Measurements from ENCODE around the gene PIK3R5. TPM values are rescaled to one million over a fixed set of nuclear protein-coding genes. Genes with fewer than 3 reads are reported as not detected.
A peak's percentile ranks its signal among the peaks of the same experiment; 100 is the strongest.

PIK3R5 gene
- total RNA-seq, 1 donor from 2014 or later: 44.0 TPM

- Histone ChIP-seq H3K27ac (no peak overlapping the region), H3K36me3 (no peaks in the 10 kb centered on the region), H3K9me3 (no peaks in the 10 kb centered on the region), H3K4me1 (peaks cover 36% of the 10 kb centered on the region), H3K4me3 (no peak overlapping the region), H3K27me3 (ENCODE audit: low read depth) (no peaks in the 10 kb centered on the region)
- intact Hi-C loops (cut with DNase I): no loop called here
- TF ChIP-seq, protein P1, sequence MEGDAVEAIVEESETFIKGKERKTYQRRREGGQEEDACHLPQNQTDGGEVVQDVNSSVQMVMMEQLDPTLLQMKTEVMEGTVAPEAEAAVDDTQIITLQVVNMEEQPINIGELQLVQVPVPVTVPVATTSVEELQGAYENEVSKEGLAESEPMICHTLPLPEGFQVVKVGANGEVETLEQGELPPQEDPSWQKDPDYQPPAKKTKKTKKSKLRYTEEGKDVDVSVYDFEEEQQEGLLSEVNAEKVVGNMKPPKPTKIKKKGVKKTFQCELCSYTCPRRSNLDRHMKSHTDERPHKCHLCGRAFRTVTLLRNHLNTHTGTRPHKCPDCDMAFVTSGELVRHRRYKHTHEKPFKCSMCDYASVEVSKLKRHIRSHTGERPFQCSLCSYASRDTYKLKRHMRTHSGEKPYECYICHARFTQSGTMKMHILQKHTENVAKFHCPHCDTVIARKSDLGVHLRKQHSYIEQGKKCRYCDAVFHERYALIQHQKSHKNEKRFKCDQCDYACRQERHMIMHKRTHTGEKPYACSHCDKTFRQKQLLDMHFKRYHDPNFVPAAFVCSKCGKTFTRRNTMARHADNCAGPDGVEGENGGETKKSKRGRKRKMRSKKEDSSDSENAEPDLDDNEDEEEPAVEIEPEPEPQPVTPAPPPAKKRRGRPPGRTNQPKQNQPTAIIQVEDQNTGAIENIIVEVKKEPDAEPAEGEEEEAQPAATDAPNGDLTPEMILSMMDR (IDR thresholded peaks at IDR 0.05): no peak
- no peak for ATAC-seq
- no peak for DNase-seq
These were observed 14.3 kb downstream of the PIK3R5 start for GRCh38 chr17:8951206-8951605.

- H3K4me1 ChIP-seq: peaks cover 25% of the 10 kb centered on the region
- no peaks in the 10 kb centered on the region for H3K27me3 ChIP-seq (ENCODE audit: low read depth)
- no peak for ATAC-seq
These were observed 16.3 kb downstream of the PIK3R5 start for GRCh38 chr17:8949061-8949661.

GRCh38 chr17:8948462-8948861, 17.0 kb downstream of the PIK3R5 start:
- Histone ChIP-seq H3K36me3 (no peaks in the 10 kb centered on the region), H3K27me3 (ENCODE audit: low read depth) (no peaks in the 10 kb centered on the region), H3K4me1 (peaks cover 18% of the 10 kb centered on the region), H3K27ac (no peak overlapping the region), H3K4me3 (no peak overlapping the region), H3K9me3 (no peaks in the 10 kb centered on the region)
- intact Hi-C loops (cut with DNase I): no loop called here
- ATAC-seq: no peak
- TF ChIP-seq, protein P1 (IDR thresholded peaks at IDR 0.05): no peak
- no peak for DNase-seq

More at GRCh38 chr17:8949061-8949661, 16.3 kb downstream of the PIK3R5 start:
- TF ChIP-seq, protein P1 (IDR thresholded peaks at IDR 0.05): no peak
- H3K27ac ChIP-seq: no peak overlapping the region
- intact Hi-C loops (cut with DNase I): no loop called here
- no peak for DNase-seq
- H3K36me3 ChIP-seq: no peaks in the 10 kb centered on the region
- no peak overlapping the region for H3K4me3 ChIP-seq
- H3K9me3 ChIP-seq: no peaks in the 10 kb centered on the region

DNA sequence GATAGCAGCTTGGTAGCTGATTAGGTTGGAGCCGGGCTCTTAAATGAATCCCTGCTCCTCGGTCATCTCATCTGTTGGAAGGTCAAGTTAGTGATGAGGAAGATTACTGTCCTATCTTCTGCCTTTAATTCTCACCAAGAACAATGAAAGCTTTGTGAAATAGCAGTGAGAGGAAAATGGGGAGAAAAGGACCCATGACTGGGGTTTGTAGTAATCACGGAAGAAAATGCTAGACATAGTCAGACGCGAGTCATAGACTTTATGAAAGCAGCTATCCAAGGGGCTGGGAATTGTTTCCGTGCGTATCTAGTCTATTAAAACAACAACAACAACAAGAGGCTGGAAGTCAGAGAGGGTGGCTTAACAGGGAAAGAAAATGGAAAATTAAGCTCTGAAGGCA, 18.3 kb downstream of the PIK3R5 start:
- DNase-seq (no peak), ATAC-seq (no peak)
- H3K27me3 ChIP-seq (ENCODE audit: low read depth): no peaks in the 10 kb centered on the region
- no peaks in the 10 kb centered on the region for H3K9me3 ChIP-seq
- TF ChIP-seq, protein P1 (IDR thresholded peaks at IDR 0.05): no peak
- no peaks in the 10 kb centered on the region for H3K36me3 ChIP-seq
- H3K4me1 ChIP-seq: peaks cover 8% of the 10 kb centered on the region
- no peak overlapping the region for H3K27ac ChIP-seq
- no peak overlapping the region for H3K4me3 ChIP-seq
- intact Hi-C loops (cut with DNase I): no loop called here

GRCh38 chr17:8946476-8946875, 19.0 kb downstream of the PIK3R5 start:
- Histone ChIP-seq H3K27ac (no peak overlapping the region), H3K4me1 (peaks cover 15% of the 10 kb centered on the region), H3K27me3 (ENCODE audit: low read depth) (no peaks in the 10 kb centered on the region), H3K9me3 (no peaks in the 10 kb centered on the region), H3K4me3 (no peak overlapping the region), H3K36me3 (no peaks in the 10 kb centered on the region)
- peak in 1 of 2 donors; percentile 17 for ATAC-seq
- TF ChIP-seq, protein P1 (IDR thresholded peaks at IDR 0.05): no peak
- intact Hi-C loops (cut with DNase I): no loop called here
- no peak for DNase-seq
